Measurements from ENCODE around the gene KLRC4. TPM values are rescaled to one million over a fixed set of nuclear protein-coding genes. Genes with fewer than 3 reads are reported as not detected.
"Not testable (repeated sequence)": the region's sequence is repeated elsewhere in the genome, so short reads cannot be mapped to it uniquely, and the experiment has no call there.

Gene KLRC4
- total RNA-seq, 1 donor from 2014 or later: not detected

- no peak for DNase-seq (ENCODE audit: low read depth)
Observed at GRCh38 chr12:10368206-10369171, 41.1 kb downstream of the KLRC4 start.

- DNase-seq (ENCODE audit: low read depth): not testable (repeated sequence)
Observed at GRCh38 chr12:10367714-10368113, 41.8 kb downstream of the KLRC4 start.

- peak; percentile 59 for DNase-seq (ENCODE audit: low read depth)
Observed at GRCh38 chr12:10366875-10367274, 42.7 kb downstream of the KLRC4 start.

GRCh38 chr12:10365696-10366405, 43.7 kb downstream of the KLRC4 start:
- DNase-seq (ENCODE audit: low read depth): peak; percentile 69

- DNase-seq (ENCODE audit: low read depth): peak; percentile 86
Observed at GRCh38 chr12:10364815-10365622, 44.5 kb downstream of the KLRC4 start.

- peak; percentile 64 for DNase-seq (ENCODE audit: low read depth)
Observed at GRCh38 chr12:10363914-10364814, 45.4 kb downstream of the KLRC4 start.

- no peak for DNase-seq (ENCODE audit: low read depth)
Observed at GRCh38 chr12:10363658-10363913, 46.0 kb downstream of the KLRC4 start.

- no peak for DNase-seq (ENCODE audit: low read depth)
Observed at GRCh38 chr12:10362828-10363657, 46.5 kb downstream of the KLRC4 start.

GRCh38 chr12:10362325-10362724, 47.2 kb downstream of the KLRC4 start:
- DNase-seq (ENCODE audit: low read depth): no peak

- peak; percentile 43 for DNase-seq (ENCODE audit: low read depth)
Observed at GRCh38 chr12:10361622-10362021, 47.9 kb downstream of the KLRC4 start.

- DNase-seq (ENCODE audit: low read depth): peak; percentile 49
Observed at GRCh38 chr12:10361084-10361483, 48.5 kb downstream of the KLRC4 start.

GRCh38 chr12:10358969-10359368, 50.6 kb downstream of the KLRC4 start:
- no peak for DNase-seq (ENCODE audit: low read depth)

GRCh38 chr12:10358131-10358530, 51.4 kb downstream of the KLRC4 start:
- no peak for DNase-seq (ENCODE audit: low read depth)

Other genes with a start within 250 kb of the KLRC4 start
- not detected in 2 replicates for gene OLR1, start 237.6 kb downstream of the KLRC4 start, total RNA-seq
- not detected in 2 replicates for gene TMEM52B, start 230.7 kb downstream of the KLRC4 start, total RNA-seq
- 52.6 and 61.1 TPM in 2 replicates for gene GABARAPL1, start 196.9 kb downstream of the KLRC4 start, total RNA-seq
- under 0.01 and 0.03 TPM in 2 replicates for gene KLRD1, start 101.9 kb downstream of the KLRC4 start, total RNA-seq
- 0.21 TPM in 1 of 2 replicates, not detected in the other for gene KLRK1, start 19.7 kb downstream of the KLRC4 start, total RNA-seq
- not detected in 2 replicates for gene KLRC3, start 10.8 kb upstream of the KLRC4 start, total RNA-seq
- 0.40 TPM in 1 of 2 replicates, not detected in the other for gene KLRC2, start 26.3 kb upstream of the KLRC4 start, total RNA-seq
- gene KLRC1, start 43.6 kb upstream of the KLRC4 start, total RNA-seq: not detected in 2 replicates
- 0.62 and 0.83 TPM in 2 replicates for gene EIF2S3B, start 96.1 kb upstream of the KLRC4 start, total RNA-seq
- gene MAGOHB, start 203.9 kb upstream of the KLRC4 start, total RNA-seq: 19.4 and 24.0 TPM in 2 replicates